OCI-LY3 (cell line): ENCODE data around the gene ERCC6L.

ENCODE experiments used
- EZH2phosphoT487 ChIP-seq: fragments of 200-600 bp; shearing (Covaris generic); IDR thresholded peaks from 2 replicates; pipeline ENCODE4 v1.6.1; 2018; ENCODE audit warnings: antibody characterized with exemption, mixed run types, low read depth
- TF ChIP-seq, protein P1 (sequence below): fragments of 200-600, 300-600 bp; sonication (generic); IDR thresholded peaks from 2 replicates; pipeline ENCODE4 v1.5.1; 2014; ENCODE audit warnings: antibody characterized with exemption, low read length, low read depth

DNA sequence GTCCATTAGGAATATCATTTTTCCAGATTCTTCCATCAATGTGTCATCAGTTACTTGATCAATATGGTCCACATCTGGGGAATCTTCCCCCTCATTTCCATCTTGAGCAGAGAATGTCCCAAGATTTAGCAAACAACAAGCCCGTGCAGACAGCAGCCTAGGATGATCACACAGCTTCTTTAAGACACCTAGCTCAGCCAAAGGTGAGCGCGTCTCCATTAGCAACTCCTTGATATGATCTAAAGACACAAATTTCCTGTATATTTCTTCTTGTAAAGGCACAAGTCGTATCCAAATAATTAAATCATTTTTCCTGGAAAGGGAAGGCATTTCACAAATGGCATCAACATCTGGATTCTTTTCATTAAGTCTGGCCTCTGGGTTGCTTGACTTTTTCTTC is 31.5 kb downstream of the ERCC6L start:
- TF ChIP-seq, protein P1, sequence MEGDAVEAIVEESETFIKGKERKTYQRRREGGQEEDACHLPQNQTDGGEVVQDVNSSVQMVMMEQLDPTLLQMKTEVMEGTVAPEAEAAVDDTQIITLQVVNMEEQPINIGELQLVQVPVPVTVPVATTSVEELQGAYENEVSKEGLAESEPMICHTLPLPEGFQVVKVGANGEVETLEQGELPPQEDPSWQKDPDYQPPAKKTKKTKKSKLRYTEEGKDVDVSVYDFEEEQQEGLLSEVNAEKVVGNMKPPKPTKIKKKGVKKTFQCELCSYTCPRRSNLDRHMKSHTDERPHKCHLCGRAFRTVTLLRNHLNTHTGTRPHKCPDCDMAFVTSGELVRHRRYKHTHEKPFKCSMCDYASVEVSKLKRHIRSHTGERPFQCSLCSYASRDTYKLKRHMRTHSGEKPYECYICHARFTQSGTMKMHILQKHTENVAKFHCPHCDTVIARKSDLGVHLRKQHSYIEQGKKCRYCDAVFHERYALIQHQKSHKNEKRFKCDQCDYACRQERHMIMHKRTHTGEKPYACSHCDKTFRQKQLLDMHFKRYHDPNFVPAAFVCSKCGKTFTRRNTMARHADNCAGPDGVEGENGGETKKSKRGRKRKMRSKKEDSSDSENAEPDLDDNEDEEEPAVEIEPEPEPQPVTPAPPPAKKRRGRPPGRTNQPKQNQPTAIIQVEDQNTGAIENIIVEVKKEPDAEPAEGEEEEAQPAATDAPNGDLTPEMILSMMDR = no peak
- no peak for TF ChIP-seq EZH2phosphoT487
